ENCODE data around the gene PTOV1. TPM values are rescaled to one million over a fixed set of nuclear protein-coding genes. Genes with fewer than 3 reads are reported as not detected.
A peak's percentile ranks its signal among the peaks of the same experiment; 100 is the strongest.

The PTOV1 gene
- total RNA-seq, 1 experiment from 2014 or later: 331 TPM

DNA sequence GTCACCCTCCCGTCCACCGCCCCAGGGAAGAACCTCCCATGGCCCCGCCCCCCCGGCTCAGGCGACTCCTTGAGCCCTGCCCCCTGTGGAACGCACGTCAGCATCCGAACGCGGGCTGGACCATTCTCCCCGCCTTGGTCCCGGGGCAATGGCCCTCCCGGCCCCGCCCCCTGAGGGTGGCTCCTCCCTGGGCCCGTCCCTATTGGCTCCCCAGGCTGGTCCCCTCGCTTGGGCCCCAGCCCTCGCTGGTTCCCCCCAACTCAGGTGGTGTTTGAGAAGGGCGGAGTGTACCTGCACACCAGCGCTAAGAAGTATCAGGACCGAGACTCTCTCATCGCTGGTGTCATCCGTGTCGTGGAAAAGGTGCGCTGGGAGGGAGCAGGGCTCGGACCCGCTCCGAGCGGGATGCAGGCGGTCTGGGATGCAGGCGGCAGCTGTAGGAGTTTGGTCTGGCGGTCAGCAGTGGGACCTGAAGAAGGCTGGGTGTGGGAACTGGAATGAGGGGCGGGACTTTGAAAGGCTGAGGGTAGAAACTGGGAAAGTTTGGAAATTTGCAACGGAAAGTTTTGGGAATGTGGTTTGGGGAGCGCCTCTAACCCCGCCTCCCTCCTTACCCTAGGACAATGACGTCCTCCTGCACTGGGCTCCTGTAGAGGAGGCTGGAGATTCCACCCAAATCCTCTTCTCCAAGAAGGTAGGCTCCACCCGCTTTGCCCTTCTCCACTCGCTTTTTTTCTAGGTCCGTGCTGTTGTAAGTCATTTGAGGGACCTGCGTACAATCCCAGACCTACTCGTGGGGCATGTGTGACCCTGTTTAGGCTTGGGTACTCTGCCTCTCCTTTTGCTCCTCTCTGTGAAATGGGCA, 27.2 kb downstream of the PTOV1 start:
- H3K36me3 ChIP-seq (ENCODE audit: insufficient read depth, low read length, poor library complexity, severe bottlenecking): peaks cover 35% of the 10 kb centered on the region
- no TSS peak for BruUV-seq (replicated peaks)
- POLR2A ChIA-PET (ENCODE audit: low non-redundant PET): interaction anchor here (0.6 kb wide), 1 partner anchor 451 kb away, joined by 12 read pairs; no protein-coding TSS in a partner anchor
- intact Hi-C loops (cut with micrococcal nuclease; ENCODE audit: unreplicated experiment): loop anchor here (10.0 kb wide), 1 partner anchor 383 kb away; the partner anchor contains the start of gene RPS11
- H3K4me3 ChIP-seq (ENCODE audit: low read depth, low read length, poor library complexity, severe bottlenecking): peak overlapping the region; percentile 95
- H3K27me3 ChIP-seq (replicated peaks; ENCODE audit: insufficient read depth, low read depth, low read length, poor library complexity): no peaks in the 10 kb centered on the region
- no peak for TF ChIP-seq EZH2 (IDR thresholded peaks at IDR 0.05; ENCODE audit: borderline replicate concordance, low read depth, low read length, poor library complexity, severe bottlenecking)
- TF ChIP-seq, protein P1, sequence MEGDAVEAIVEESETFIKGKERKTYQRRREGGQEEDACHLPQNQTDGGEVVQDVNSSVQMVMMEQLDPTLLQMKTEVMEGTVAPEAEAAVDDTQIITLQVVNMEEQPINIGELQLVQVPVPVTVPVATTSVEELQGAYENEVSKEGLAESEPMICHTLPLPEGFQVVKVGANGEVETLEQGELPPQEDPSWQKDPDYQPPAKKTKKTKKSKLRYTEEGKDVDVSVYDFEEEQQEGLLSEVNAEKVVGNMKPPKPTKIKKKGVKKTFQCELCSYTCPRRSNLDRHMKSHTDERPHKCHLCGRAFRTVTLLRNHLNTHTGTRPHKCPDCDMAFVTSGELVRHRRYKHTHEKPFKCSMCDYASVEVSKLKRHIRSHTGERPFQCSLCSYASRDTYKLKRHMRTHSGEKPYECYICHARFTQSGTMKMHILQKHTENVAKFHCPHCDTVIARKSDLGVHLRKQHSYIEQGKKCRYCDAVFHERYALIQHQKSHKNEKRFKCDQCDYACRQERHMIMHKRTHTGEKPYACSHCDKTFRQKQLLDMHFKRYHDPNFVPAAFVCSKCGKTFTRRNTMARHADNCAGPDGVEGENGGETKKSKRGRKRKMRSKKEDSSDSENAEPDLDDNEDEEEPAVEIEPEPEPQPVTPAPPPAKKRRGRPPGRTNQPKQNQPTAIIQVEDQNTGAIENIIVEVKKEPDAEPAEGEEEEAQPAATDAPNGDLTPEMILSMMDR (conservative IDR thresholded peaks at IDR 0.05; ENCODE audit: low read depth, low read length): no peak
- peaks cover 6% of the 10 kb centered on the region for H3K9me3 ChIP-seq (ENCODE audit: low read depth, low read length, poor library complexity, severe bottlenecking)
- DNase-seq (ENCODE audit: low spot score): peak; percentile 99
- peaks cover 17% of the 10 kb centered on the region for H3K4me1 ChIP-seq (ENCODE audit: insufficient read depth, low read length, poor library complexity, severe bottlenecking)
- CTCF ChIA-PET: no interaction called here
- peak overlapping the region; percentile 99 for H3K27ac ChIP-seq (ENCODE audit: low read depth, low read length, poor library complexity, severe bottlenecking)

DNA sequence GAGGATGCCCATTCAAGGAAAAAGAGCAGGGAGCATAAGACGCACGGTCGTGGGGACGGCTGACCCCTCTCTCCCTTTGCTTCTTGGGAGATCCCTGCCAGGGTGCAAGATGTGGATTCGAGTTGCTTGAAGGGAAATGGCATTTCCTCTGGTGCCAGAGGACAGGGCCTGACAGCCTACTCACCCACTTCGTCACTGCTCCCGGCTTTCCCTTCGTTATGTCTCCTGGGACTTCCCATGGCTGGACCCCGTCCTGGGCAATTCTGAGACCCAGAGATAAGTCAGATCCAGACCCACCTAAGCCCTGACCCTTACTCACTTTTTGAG, 27.7 kb downstream of the PTOV1 start:
- intact Hi-C loops (cut with micrococcal nuclease; ENCODE audit: unreplicated experiment): loop anchor here (10.0 kb wide), 1 partner anchor 384 kb away; the partner anchor contains the start of gene RPS11
- peaks cover 8% of the 10 kb centered on the region for H3K9me3 ChIP-seq (ENCODE audit: low read depth, low read length, poor library complexity, severe bottlenecking)
- peaks cover 41% of the 10 kb centered on the region for H3K36me3 ChIP-seq (ENCODE audit: insufficient read depth, low read length, poor library complexity, severe bottlenecking)
- H3K27me3 ChIP-seq (replicated peaks; ENCODE audit: insufficient read depth, low read depth, low read length, poor library complexity): no peaks in the 10 kb centered on the region
- peaks cover 17% of the 10 kb centered on the region for H3K4me1 ChIP-seq (ENCODE audit: insufficient read depth, low read length, poor library complexity, severe bottlenecking)
- POLR2A ChIA-PET (ENCODE audit: low non-redundant PET): no interaction called here
- CTCF ChIA-PET: no interaction called here
- H3K27ac ChIP-seq (ENCODE audit: low read depth, low read length, poor library complexity, severe bottlenecking): peak overlapping the region; percentile 99
- no TSS peak for BruUV-seq (replicated peaks)
- H3K4me3 ChIP-seq (ENCODE audit: low read depth, low read length, poor library complexity, severe bottlenecking): peak overlapping the region; percentile 95
- no peak for DNase-seq (ENCODE audit: low spot score)
- no peak for TF ChIP-seq EZH2 (IDR thresholded peaks at IDR 0.05; ENCODE audit: borderline replicate concordance, low read depth, low read length, poor library complexity, severe bottlenecking)
- TF ChIP-seq, protein P1 (conservative IDR thresholded peaks at IDR 0.05; ENCODE audit: low read depth, low read length): no peak

DNA sequence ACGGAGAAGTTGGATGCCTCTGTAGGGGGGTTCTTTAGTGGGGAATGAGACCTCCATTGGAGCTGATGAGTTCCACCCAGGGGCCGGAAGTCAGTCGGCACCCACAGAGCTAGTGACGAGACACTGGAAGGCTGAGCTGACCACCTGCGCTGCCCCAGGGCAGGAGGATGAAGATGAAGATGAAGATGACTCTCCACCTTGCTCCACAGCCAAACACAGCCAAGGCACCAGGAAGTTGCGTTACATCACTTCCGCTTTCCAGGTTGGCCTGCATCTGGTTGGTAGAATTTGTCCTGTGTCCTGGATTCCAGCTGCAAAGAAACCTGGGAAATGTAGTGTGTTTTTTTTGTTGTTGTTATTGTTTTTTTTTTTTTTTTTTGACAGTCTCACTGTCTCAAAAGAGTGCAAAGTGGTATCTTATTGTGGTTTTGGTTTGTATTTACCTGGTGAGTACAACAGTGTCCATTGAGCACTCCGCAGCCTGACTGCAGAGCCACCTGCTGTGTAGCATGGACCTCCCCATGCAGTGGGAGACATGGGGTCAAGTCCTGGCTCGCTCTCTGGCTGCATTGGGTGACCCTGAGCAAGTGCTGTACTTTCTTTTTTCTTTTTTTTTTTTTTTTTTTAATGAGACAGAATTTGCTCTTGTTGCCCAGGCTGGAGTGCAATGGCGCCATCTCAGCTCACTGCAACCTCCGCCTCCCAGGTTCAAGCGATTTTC, 28.4 kb downstream of the PTOV1 start:
- Histone ChIP-seq H3K4me3 (ENCODE audit: low read depth, low read length, poor library complexity, severe bottlenecking) (no peak overlapping the region), H3K36me3 (ENCODE audit: insufficient read depth, low read length, poor library complexity, severe bottlenecking) (peaks cover 48% of the 10 kb centered on the region)

More for the DNA sequence above, 28.4 kb downstream of the PTOV1 start:
- Histone ChIP-seq H3K9me3 (ENCODE audit: low read depth, low read length, poor library complexity, severe bottlenecking) (peaks cover 8% of the 10 kb centered on the region), H3K27me3 (replicated peaks; ENCODE audit: insufficient read depth, low read depth, low read length, poor library complexity) (no peaks in the 10 kb centered on the region), H3K27ac (ENCODE audit: low read depth, low read length, poor library complexity, severe bottlenecking) (peak overlapping the region; percentile 99), H3K4me1 (ENCODE audit: insufficient read depth, low read length, poor library complexity, severe bottlenecking) (peaks cover 17% of the 10 kb centered on the region)
- POLR2A ChIA-PET (ENCODE audit: low non-redundant PET): interaction anchor here (0.6 kb wide), 1 partner anchor 56 kb away, joined by 9 read pairs; no protein-coding TSS in a partner anchor
- intact Hi-C loops (cut with micrococcal nuclease; ENCODE audit: unreplicated experiment): loop anchor here (10.0 kb wide), 1 partner anchor 385 kb away; the partner anchor contains the start of gene RPS11
- no peak for DNase-seq (ENCODE audit: low spot score)
- no TSS peak for BruUV-seq (replicated peaks)
- CTCF ChIA-PET: no interaction called here
- TF ChIP-seq, protein P1 (conservative IDR thresholded peaks at IDR 0.05; ENCODE audit: low read depth, low read length): no peak
- TF ChIP-seq EZH2 (IDR thresholded peaks at IDR 0.05; ENCODE audit: borderline replicate concordance, low read depth, low read length, poor library complexity, severe bottlenecking): no peak
